ENCODE results near the gene FGFR2.

DNA sequence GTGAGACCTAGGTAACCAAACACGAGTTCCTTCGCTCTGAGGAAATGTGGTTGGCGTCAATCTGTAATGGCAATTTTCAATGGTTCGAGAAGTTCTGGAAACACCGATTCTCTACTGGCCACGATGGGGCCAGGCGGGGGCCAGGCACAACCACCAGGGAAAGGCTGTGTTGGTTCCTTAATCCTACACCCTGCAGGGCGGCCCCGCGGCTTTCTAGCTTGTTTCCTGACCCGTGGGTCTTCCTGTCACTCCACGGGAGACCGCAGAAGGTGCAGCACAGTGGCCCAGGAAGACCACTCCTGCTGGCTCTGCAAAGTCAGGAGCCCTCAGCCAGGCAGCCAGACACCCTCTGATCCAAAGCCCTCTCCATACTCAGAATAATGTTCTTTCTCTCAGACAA, 113.4 kb downstream of the FGFR2 start:
- TF ChIP-seq, protein P1, sequence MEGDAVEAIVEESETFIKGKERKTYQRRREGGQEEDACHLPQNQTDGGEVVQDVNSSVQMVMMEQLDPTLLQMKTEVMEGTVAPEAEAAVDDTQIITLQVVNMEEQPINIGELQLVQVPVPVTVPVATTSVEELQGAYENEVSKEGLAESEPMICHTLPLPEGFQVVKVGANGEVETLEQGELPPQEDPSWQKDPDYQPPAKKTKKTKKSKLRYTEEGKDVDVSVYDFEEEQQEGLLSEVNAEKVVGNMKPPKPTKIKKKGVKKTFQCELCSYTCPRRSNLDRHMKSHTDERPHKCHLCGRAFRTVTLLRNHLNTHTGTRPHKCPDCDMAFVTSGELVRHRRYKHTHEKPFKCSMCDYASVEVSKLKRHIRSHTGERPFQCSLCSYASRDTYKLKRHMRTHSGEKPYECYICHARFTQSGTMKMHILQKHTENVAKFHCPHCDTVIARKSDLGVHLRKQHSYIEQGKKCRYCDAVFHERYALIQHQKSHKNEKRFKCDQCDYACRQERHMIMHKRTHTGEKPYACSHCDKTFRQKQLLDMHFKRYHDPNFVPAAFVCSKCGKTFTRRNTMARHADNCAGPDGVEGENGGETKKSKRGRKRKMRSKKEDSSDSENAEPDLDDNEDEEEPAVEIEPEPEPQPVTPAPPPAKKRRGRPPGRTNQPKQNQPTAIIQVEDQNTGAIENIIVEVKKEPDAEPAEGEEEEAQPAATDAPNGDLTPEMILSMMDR (IDR thresholded peaks at IDR 0.05; ENCODE audit: insufficient read depth, low read depth, low read length) = no peak
- TF ChIP-seq EZH2 (IDR thresholded peaks at IDR 0.05; ENCODE audit: insufficient read depth, low read length) = no peak

All from astrocyte (in vitro differentiated cells and primary cell).